DND-41 (cell line): ENCODE data around the gene KRT78.

Experiments used
- ATAC-seq: fragments of 200-7000 bp; cut with Tn5 transposase; 3 replicates; pipeline ENCODE4 v1.9.1; 2021; ENCODE audit warnings: low read depth; ENCODE audit not compliant: insufficient read depth
- DNase-seq: peaks from one replicate; pipeline ENCODE4 v3.0.0-alpha.2; 2020
- H2AFZ ChIP-seq: 2 replicates; pipeline ENCODE4 v1.6.0; 2012; ENCODE audit warnings: low read depth, low read length
- H3K27ac ChIP-seq: 2 replicates; pipeline ENCODE4 v1.5.1; 2012; ENCODE audit warnings: low read length, inconsistent platforms
- H3K27me3 ChIP-seq: fragments of 200-600 bp; sonication (generic); 2 replicates; pipeline ENCODE4 v1.6.0; 2012; ENCODE audit warnings: low read length, mild to moderate bottlenecking, inconsistent platforms; ENCODE audit not compliant: insufficient read depth, poor library complexity
- H3K36me3 ChIP-seq: 2 replicates; pipeline ENCODE4 v1.5.1; 2012; ENCODE audit warnings: low read length, inconsistent platforms; ENCODE audit not compliant: insufficient read depth
- H3K4me1 ChIP-seq: 2 replicates; pipeline ENCODE4 v1.5.1; 2012; ENCODE audit warnings: mild to moderate bottlenecking, low read length; ENCODE audit not compliant: insufficient read depth
- H3K4me2 ChIP-seq: 2 replicates; pipeline ENCODE4 v1.6.0; 2012; ENCODE audit warnings: mild to moderate bottlenecking, moderate library complexity, low read length, inconsistent platforms; ENCODE audit not compliant: insufficient read depth
- H3K4me3 ChIP-seq, 2 experiments: fragments of 200-600 bp in 1 of 2; shearing (Covaris generic) in 1 of 2; 2 replicates each; pipeline ENCODE4 v1.5.1; 2012 to 2016; ENCODE audit warnings: inconsistent platforms in 2 of 2, low read length in 2 of 2, mild to moderate bottlenecking in 2 of 2, low read depth in 1 of 2, moderate library complexity in 1 of 2
- H3K79me2 ChIP-seq: 2 replicates; pipeline ENCODE4 v1.6.0; 2012; ENCODE audit warnings: low read length, inconsistent platforms; ENCODE audit not compliant: insufficient read depth
- H3K9ac ChIP-seq: 2 replicates; pipeline ENCODE4 v1.6.0; 2012; ENCODE audit warnings: low read depth, mild to moderate bottlenecking, inconsistent platforms, low read length, moderate library complexity
- H3K9me3 ChIP-seq: 2 replicates; pipeline ENCODE4 v1.5.1; 2012; ENCODE audit warnings: low read length, moderate library complexity, mild to moderate bottlenecking, inconsistent platforms; ENCODE audit not compliant: insufficient read depth, severe bottlenecking
- H4K20me1 ChIP-seq: 2 replicates; pipeline ENCODE4 v1.6.0; 2012; ENCODE audit warnings: low read length; ENCODE audit not compliant: insufficient read depth
- CTCF ChIP-seq: IDR thresholded peaks from 2 replicates; pipeline ENCODE4 v1.5.1; 2012; ENCODE audit warnings: borderline replicate concordance, low read length, moderate library complexity, mild to moderate bottlenecking; ENCODE audit not compliant: poor library complexity, severe bottlenecking; ENCODE audit errors: extremely low read depth
- EZH2 ChIP-seq: IDR thresholded peaks from 3 replicates; pipeline ENCODE4 v1.6.1; 2012; ENCODE audit warnings: borderline replicate concordance, low read depth, mild to moderate bottlenecking, moderate library complexity, low read length, inconsistent platforms; ENCODE audit not compliant: severe bottlenecking

KRT78 gene

GRCh38 chr12:52872644-52873389 lies 24.0 kb upstream of the KRT78 start:
- Histone ChIP-seq H3K4me3 (no peak overlapping the region), H4K20me1 (no peaks in the 10 kb centered on the region; the same call in 1 of the 2 replicates), H3K9ac (no peak overlapping the region), H3K36me3 (no peaks in the 10 kb centered on the region), H3K27me3 (peaks cover 40% of the 10 kb centered on the region), H2AFZ (no peak overlapping the region), H3K9me3 (no peaks in the 10 kb centered on the region), H3K4me2 (no peak overlapping the region), H3K79me2 (no peaks in the 10 kb centered on the region), H3K27ac (no peak overlapping the region), H3K4me1 (no peaks in the 10 kb centered on the region)
- TF ChIP-seq CTCF (no peak), EZH2 (no peak)
- ATAC-seq: no peak
- DNase-seq: no peak

- ATAC-seq (no peak), DNase-seq (no peak)
- Histone ChIP-seq H3K4me3 (no peak overlapping the region), H3K27ac (no peak overlapping the region), H4K20me1 (no peaks in the 10 kb centered on the region), H2AFZ (no peak overlapping the region), H3K9me3 (no peaks in the 10 kb centered on the region), H3K79me2 (no peaks in the 10 kb centered on the region), H3K4me2 (no peak overlapping the region), H3K4me1 (no peaks in the 10 kb centered on the region), H3K27me3 (peaks cover 36% of the 10 kb centered on the region), H3K36me3 (no peaks in the 10 kb centered on the region), H3K9ac (no peak overlapping the region)
- TF ChIP-seq EZH2: no peak
- no peak for TF ChIP-seq CTCF
These were observed 22.7 kb upstream of the KRT78 start for GRCh38 chr12:52871291-52872039.

GRCh38 chr12:52870361-52871290 lies 21.8 kb upstream of the KRT78 start:
- peaks cover 32% of the 10 kb centered on the region for H3K27me3 ChIP-seq
- H3K9me3 ChIP-seq: no peaks in the 10 kb centered on the region
- ATAC-seq (peak; percentile 73), DNase-seq (peak; percentile 63)
- TF ChIP-seq EZH2: no peak
- TF ChIP-seq CTCF: peak; percentile 84
- H2AFZ ChIP-seq: no peak overlapping the region
- H3K4me2 ChIP-seq: no peak overlapping the region
- no peak overlapping the region for H3K4me3 ChIP-seq
- H3K4me1 ChIP-seq: no peaks in the 10 kb centered on the region
- no peak overlapping the region for H3K9ac ChIP-seq
- no peaks in the 10 kb centered on the region for H4K20me1 ChIP-seq
- no peak overlapping the region for H3K27ac ChIP-seq
- H3K36me3 ChIP-seq: no peaks in the 10 kb centered on the region
- H3K79me2 ChIP-seq: no peaks in the 10 kb centered on the region
